ENCODE measurements around the gene ZBTB1.

ZBTB1 gene

DNA sequence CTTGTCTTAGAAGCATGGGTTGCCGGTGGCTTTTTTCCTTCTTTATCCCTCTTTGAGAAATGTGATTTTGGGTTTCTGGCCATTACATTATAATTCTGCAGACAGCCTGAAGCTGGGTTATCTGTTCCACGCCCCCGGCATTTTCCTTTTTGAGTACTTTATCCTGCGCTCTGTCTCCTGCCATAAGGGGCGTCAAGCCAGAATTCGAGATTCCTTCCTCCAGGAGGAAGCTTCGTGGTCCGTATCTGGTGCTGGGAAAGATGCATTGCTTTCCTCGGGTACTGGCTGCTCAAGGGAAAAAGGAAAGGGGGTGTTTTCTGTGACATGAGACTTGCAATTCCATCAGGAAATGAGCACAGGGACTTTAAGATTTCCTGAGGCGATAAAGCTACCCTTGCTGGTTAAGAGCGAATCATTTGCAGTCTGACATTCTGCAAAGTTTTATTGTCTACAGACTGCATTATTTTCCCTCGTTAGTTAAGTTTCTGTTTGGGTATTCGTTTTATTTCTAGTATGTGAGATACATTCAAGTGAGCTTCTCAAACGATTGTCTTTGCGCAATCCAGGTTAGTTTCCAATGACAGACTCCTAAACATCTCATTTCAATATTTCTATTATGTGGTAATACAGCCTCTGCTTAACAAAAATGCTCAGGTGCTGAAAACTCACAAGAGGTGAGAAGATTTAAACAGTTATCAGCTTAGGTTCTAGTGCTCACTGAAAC lies 38.6 kb upstream of the ZBTB1 start:
- TF ChIP-seq, protein P1, sequence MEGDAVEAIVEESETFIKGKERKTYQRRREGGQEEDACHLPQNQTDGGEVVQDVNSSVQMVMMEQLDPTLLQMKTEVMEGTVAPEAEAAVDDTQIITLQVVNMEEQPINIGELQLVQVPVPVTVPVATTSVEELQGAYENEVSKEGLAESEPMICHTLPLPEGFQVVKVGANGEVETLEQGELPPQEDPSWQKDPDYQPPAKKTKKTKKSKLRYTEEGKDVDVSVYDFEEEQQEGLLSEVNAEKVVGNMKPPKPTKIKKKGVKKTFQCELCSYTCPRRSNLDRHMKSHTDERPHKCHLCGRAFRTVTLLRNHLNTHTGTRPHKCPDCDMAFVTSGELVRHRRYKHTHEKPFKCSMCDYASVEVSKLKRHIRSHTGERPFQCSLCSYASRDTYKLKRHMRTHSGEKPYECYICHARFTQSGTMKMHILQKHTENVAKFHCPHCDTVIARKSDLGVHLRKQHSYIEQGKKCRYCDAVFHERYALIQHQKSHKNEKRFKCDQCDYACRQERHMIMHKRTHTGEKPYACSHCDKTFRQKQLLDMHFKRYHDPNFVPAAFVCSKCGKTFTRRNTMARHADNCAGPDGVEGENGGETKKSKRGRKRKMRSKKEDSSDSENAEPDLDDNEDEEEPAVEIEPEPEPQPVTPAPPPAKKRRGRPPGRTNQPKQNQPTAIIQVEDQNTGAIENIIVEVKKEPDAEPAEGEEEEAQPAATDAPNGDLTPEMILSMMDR (IDR thresholded peaks at IDR 0.05): no peak

DNA sequence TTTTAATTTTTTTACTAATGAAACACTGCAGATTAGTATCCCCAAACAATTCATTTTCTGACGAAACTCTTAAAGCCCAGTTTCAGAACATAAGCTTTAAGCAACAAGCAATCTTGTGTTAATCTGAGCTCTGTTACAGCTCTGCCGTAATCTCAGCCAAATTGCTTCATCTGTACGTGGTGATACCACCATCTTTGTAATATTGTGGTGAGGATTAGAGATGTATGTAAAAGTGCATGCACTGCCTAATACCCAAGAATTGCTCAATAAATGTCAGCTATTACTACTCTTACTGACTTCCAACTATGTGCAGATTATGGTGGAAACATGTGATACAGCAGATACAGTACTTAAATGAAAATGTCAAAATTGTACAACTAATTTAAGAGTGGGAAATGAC lies 37.5 kb upstream of the ZBTB1 start:
- TF ChIP-seq, protein P1 (IDR thresholded peaks at IDR 0.05): no peak

DNA sequence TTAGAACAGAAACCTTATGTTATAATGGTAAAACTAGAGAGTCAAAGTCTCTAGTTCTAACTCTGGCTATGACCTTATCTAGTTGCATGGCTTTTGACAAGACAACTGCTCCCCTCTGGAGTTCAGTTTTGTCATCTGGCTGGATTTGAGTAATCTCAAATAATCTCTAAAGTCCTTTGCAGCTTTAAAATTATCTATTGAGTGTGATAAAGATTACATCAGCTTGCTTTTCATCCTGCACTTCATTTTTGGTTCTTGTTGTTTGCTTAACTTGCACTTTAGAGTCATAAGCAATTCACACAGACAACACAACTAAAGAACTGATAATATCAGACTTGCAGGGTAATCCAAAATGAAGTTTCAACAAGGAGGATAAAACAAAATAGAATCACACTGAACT lies 37.0 kb upstream of the ZBTB1 start:
- TF ChIP-seq, protein P1 (IDR thresholded peaks at IDR 0.05): no peak

DNA sequence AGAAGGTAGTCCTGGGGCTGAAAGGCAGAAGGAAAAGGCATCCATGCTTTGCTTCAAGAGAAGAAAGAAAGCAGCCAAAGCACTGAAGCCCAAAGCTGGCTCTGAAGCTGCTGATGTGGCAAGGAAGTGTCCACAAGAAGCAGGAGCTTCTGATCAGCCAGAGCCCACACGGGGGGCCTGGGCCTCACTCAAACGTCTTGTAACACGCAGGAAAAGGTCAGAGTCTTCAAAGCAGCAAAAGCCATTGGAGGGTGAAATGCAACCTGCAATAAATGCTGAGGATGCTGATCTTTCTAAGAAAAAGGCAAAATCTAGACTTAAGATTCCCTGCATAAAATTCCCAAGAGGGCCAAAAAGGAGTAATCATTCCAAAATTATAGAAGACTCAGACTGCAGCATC lies 36.1 kb upstream of the ZBTB1 start:
- TF ChIP-seq, protein P1 (IDR thresholded peaks at IDR 0.05): no peak

DNA sequence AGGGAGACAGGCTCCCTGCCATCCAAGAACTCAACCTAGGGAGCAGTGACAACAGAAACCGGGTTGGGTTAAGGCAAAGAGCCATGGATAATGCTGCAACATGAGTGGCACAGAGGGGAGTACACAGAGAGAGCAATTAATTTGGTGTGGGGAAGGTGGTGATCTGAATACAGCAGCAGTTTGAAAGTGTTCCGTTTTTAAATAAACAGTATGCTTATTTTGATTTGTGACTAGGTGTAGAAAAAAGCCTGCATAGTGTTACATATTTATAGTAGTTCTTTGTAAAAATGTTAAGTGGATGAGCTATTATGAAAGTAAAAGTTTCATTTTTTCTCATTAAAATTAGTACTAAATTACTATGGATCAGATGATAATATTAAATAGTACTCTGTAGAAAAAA lies 30.5 kb upstream of the ZBTB1 start:
- TF ChIP-seq, protein P1 (IDR thresholded peaks at IDR 0.05): no peak

DNA sequence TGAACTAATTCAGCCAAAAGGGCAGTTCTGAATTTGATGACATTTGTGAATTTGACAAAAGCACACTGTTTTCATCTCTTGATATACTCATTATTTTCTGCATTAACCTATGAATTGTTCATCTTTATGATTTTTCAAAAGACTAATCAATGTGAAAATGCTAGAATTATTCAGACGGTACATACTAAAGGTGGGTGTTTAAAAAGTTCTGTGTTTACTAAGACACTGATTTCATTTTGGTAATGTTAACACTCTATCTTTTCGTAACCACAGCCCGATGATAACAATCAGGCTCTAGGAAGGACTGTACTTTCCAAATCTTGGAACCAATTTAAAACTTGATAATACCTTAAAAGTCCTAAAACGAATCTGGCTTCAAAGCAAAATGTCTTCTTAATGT lies 29.9 kb upstream of the ZBTB1 start:
- TF ChIP-seq, protein P1 (IDR thresholded peaks at IDR 0.05): no peak

DNA sequence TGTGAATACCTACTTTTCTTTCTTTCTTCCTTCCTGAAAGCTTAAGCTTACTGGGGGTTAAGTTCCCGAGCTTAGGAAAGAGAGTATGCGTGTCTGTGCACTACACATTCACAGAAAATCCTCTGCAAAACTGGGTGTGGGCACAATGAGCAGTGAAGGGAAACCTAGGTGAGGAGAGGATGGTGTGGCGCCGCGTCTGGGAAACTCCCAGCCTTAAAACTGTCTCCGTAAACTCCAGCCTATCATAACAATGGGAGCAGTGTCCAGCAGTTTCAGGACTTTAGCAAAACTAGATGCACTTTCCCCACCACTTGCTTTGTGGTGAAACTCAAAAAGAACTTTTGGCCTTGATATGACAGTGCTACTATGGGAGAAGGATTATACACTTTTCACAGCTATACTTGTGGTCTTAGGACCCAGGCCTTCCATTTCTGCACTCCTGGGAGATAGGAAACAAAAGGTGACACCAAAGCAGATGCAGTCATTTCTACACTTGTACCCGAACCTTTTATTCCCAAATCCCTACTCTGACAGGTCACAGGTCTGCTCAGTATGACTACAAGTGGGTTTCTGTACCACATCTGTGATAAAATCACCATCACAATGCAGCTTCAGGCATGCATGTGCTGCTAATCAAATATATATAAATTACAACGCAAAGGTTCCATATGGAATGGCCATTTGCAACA lies 28.8 kb upstream of the ZBTB1 start:
- TF ChIP-seq, protein P1 (IDR thresholded peaks at IDR 0.05): no peak

Data from LNCAP (cell line).